Retinal pigment epithelial cell (primary cell): Measurements from ENCODE around the gene INMT.
"Not testable (repeated sequence)": the region's sequence is repeated elsewhere in the genome, so short reads cannot be mapped to it uniquely, and the experiment has no call there.

Source experiments
- DNase-seq: peaks from one replicate; pipeline ENCODE4 v3.0.0-alpha.2; 2010; ENCODE audit warnings: low read depth
- H3K4me3 ChIP-seq: 2 replicates; pipeline ENCODE4 v1.5.1; 2011; ENCODE audit warnings: mild to moderate bottlenecking, low read length, control low read depth, moderate library complexity
- CTCF ChIP-seq: conservative IDR thresholded peaks from 2 replicates; pipeline ENCODE4 v1.5.1; 2011; ENCODE audit warnings: low read depth, low read length, control low read depth, inconsistent platforms

Gene INMT

GRCh38 chr7:30717181-30717580 is 34.8 kb upstream of the INMT start:
- H3K4me3 ChIP-seq = no peak overlapping the region
- DNase-seq = no peak
- no peak for TF ChIP-seq CTCF

DNA sequence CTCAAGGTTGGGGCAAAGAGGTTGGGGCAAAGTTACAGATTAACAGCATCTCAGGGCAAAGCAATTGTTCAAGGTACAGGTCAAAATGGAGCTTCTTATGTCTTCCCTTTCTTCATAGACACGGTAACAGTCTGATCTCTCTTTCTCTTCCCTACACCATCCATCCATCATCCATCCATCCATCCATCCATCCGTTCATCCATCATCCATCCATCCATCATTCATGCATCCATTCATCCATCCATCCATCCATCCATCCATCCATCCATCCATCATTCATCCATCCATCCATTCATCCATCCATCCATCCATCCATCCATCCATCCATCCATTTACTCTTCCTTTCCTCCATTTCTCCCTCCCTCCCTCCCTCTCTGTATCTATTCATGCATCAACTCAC is 32.5 kb upstream of the INMT start:
- H3K4me3 ChIP-seq, DNase-seq: not testable (repeated sequence)

GRCh38 chr7:30721211-30721610 is 30.7 kb upstream of the INMT start:
- no peak for TF ChIP-seq CTCF
- H3K4me3 ChIP-seq = no peak overlapping the region
- DNase-seq = no peak

DNA sequence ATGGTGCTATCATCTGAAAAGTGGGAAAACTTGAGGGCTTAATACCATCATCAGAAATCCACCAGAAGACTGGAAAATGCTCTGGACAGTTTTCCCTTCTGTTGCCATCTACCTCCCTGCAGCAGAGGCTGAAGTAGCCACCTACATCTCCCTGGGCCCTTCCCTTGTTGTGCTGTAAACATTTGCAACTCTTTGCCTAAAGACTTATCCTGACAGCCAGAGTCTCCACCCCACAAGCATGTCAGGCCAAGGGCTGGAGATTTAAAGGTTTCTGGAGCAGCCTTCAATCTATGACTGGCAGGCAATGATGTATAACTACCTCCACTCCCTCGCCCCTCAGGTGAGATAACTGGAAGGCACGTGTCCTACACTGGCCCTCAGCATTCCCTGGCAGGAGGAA is 29.7 kb upstream of the INMT start:
- no peak for TF ChIP-seq CTCF
- no peak for DNase-seq
- H3K4me3 ChIP-seq = no peak overlapping the region

DNA sequence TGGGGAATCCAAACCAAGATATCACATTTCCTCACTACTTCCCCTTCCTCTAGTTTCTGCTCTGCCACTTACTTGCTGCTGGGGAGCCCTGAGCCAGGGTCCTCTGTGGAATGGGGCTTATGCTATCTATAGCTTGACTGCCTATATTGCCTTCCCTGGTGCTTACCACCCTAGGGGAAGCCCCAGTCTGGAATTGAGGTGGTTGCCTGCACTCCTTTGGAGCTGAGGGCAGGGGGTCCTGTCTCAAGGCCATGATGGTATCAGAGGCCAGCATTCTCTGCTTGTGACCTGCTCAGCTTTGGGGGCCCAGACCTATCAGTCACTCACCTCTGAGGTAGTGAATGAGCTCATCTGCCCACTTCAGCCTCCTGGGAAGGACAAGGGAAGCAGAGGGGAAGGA is 29.3 kb upstream of the INMT start:
- DNase-seq = no peak
- TF ChIP-seq CTCF = no peak
- no peak overlapping the region for H3K4me3 ChIP-seq

DNA sequence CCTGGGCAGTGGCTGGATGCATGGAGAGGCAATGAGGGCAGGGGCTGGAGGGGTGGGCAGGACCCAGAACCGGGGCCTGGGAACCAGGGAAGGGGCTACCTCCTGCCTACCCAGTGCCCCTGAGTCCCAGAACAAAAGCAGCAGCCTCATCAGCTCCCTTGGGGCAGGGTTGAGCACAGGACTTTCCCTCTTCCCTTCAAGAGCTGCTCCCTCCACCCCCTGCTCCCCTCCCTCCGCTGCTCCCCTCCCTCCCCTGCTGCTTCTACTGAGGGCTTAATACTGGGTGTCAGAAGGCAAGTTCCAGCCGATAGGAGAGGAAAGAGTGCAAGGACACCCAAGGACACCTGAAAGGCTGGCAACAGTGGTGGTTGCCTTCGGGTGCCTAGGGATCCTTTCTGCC is 28.2 kb upstream of the INMT start:
- H3K4me3 ChIP-seq = no peak overlapping the region
- no peak for TF ChIP-seq CTCF
- DNase-seq = no peak

- no peak for TF ChIP-seq CTCF
- no peak for DNase-seq
- H3K4me3 ChIP-seq = no peak overlapping the region
Measured at GRCh38 chr7:30726296-30727006, 25.5 kb upstream of the INMT start.
